GM19395 (cell line): Measurements from ENCODE around the gene ZNHIT6.
"Not testable (repeated sequence)": the region's sequence is repeated elsewhere in the genome, so short reads cannot be mapped to it uniquely, and the experiment has no call there.

Experiments
- ATAC-seq: cut with Tn5 transposase; IDR thresholded peaks from one replicate; pipeline ENCODE4 v1.9.1; 2021; ENCODE audit warnings: mild to moderate bottlenecking, moderate library complexity; ENCODE audit not compliant: unreplicated experiment

ZNHIT6 gene

GRCh38 chr1:85707990-85708828 lies at the start of gene ZNHIT6:
Gene ZNHIT6 (minus strand): TSS chr1:85708433. CDS start chr1:85708284, 149 bp downstream.
- ATAC-seq: peak; percentile 91

GRCh38 chr1:85756864-85757263 lies 48.6 kb upstream of the ZNHIT6 start:
- no peak for ATAC-seq

DNA sequence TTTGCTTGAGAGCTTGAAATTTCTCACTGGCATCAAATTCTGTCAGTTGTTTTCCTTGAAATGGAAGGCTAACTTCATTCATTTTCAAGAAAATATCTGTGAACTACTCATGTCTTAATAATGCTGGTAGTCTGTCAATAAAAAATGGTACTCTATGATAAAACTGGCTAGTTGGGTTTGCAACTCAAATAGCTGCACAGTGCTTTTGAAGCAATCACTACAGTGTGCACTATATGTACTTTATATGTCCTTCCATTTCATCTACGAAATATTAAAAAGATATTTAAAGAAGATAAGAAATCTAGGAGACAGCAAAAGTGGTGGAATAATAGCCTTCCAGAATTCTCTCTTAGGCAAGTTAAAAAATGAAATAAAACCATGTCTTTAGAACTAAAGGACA lies 39.9 kb upstream of the ZNHIT6 start:
- ATAC-seq: no peak

DNA sequence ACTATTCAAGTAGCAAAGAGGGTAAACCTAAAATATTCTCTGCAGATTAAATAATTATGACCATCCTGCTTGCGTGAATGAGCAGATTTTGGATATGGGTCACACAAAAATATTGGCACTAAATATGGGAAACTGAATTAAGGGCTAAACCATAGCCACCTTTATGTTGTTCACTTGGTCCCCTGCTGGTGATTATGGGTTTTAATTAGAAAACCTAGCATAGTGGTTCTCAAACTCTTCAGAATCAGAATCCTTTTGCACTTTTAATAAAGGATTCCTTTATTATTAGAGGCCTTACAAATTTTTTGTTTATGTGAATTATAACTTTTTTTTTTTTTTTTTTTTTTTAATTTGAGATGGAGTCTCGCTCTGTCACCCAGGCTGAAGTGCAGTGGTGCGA lies 38.5 kb upstream of the ZNHIT6 start:
- ATAC-seq: no peak

GRCh38 chr1:85743814-85744213 lies 35.6 kb upstream of the ZNHIT6 start:
- no peak for ATAC-seq

DNA sequence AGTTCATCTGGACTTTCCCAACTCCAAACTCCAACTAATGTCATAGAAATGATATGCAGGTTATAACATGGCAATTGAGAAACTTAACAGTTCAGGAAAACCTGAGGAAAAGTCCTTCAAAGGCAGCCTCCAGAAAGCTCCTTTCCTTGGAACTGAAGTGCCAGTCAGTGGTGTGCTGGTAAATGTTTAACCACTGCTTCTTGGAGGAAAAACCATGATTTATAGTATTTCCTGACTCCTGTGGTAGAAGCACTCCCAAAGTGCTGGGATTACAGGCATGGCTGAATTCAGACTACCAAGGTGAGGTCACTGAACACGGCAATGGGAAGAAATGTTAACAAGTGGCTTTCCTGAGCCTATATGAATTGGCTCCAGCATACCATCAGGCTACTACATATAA lies 26.7 kb upstream of the ZNHIT6 start:
- no peak for ATAC-seq

DNA sequence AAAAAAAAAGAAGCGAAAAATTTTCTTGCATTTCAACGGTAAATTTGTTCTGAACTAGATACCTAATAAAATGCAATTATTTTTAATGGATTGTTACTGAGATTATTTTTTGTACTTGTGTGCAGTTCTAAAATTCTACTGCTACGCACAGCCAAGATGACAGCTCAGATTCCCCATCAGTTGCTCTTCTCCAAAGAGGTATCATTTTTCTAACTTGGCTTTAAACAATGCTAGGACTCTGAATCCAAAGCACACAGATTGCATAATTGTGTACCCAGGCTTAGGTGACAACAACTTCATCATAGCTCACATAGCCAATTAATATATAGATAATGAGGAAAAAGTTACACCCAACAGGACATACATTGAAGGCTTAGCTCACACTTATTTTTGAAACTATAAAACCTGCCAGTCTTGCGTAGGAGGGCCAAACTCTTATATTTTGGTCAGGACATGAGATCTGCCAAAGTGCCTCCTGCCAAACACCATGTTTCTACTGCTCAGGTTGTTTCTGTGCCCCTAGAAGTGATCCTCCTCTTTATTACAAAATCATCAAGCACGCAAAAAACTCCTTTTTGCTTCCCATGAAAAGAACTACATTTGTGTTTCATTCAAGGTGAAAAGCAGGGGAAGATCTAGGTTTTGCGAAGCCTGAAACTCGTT lies 10.6 kb upstream of the ZNHIT6 start:
- no peak for ATAC-seq

DNA sequence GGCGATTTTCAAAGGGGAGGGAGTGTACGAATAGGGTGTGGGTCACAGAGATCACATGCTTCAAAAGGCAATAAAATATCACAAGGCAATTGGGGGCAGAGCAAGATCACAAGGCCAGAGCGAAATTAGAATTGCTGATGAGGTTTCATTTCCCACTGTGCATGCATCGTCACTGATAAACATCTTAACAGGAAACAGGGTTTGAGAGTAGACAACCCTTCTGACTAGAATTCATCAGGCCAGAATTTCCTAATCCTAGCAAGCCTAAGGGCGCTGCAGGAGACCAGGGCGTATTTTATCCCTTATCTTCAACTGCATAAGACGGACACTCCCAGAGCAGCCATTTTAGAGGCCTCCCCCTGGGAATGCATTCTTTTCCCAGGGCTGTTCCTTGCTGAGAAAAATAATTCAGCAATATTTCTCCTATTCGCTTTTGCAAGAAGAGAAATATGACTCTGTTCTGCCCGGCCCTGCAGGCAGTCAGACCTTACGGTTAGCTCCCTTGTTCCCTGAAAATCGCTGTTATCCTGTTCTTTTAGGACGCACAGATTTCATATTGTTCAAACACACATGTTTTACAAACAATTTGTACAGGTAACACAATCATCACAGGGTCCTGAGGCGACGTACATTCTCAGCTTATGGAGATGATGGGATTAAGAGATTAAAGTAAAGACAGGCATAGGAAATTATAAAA lies 6.3 kb upstream of the ZNHIT6 start:
- ATAC-seq: not testable (repeated sequence)

- no peak for ATAC-seq
Measured at GRCh38 chr1:85708829-85709227, 595 bp upstream of the ZNHIT6 start.

DNA sequence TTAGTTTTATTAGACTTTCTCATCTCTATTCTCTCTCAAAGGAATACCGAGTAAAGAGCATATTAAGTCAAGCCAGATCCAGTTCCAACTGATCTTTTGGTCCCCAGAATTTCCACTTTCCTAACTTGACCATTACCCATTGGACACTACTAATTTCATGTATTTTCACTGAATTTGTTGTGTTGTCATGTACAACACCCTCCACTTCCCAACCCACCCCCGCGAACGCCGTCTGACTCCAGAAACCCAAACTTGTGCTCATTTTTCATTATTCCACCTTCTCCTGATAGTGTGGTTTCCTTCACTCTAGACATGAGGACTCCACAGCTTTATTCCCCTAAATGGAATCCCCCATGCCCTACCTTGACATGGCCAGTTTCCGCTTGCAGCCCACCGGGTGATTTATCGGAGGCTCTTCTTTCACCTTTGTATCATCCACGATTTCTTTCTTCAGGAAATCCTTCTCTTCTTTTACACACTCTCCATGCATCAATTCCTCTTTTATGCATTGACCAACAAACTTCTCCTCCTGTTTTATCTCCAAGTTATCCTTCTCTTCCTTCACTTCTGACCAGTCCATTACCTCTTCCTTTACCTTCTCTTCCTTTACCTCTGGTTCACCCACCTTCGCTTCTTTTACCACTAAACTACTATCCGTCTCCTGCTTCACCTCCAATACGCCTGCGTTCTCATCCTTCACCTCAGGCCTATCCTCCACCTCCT lies 805 bp downstream of the ZNHIT6 start:
- ATAC-seq: peak; percentile 35

GRCh38 chr1:85705940-85706339 lies 2.3 kb downstream of the ZNHIT6 start:
- no peak for ATAC-seq

GRCh38 chr1:85700422-85700821 lies 7.8 kb downstream of the ZNHIT6 start:
- ATAC-seq: no peak

GRCh38 chr1:85697895-85698294 lies 10.3 kb downstream of the ZNHIT6 start:
- no peak for ATAC-seq

DNA sequence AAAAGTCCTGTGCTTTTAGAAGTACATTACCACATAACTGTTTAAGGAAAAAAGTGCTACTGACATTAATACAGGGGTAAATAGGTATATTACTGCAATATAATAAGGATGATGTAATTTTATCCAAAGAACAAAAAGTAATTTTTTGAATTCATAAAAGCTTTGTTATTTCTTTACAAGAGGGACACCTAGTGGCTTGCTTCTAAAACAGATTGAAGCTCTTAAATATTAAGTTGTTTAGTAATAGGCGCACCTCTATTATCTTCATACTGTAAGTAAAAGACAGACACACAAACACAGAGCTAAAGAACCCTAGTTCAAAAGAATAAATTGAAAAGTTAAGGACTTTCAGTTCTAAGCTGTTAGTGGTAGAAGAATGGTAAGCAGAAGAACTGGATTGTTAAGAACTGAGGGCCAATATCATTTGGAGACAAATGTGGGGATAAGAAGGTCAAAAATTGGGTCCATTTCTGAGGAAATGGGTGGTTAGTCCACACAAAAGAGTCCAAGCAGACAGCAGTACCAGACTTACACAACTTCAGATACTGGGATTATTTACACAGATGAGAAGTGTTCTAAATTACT lies 15.4 kb downstream of the ZNHIT6 start:
- no peak for ATAC-seq

DNA sequence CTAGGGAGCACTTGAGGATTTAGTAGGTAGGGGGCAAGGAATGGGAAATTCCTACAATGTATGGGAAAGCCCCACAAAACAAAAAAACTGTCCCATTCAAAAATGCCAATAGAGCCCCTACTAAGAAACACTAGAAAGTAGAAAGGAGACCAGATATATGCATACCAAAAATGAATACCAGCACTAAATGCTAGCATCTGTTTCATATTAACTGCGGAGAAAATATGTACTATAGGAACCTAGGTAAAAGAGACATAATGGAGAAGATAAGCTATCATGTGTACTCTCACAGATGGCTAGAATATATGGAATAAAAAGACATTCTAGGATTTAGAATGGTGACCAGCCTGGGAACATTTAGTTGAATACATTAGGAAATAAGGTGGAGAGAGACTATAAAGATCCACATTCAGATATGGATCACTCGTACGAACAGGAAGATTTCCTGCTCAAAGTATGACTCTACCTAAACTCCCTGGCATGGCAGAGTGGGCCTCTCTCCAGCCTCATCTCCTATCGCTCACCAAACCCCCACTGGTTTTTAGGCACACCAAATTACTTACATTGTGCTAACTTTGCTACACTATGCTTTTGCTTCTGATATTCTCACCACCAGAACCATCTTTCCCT lies 18.3 kb downstream of the ZNHIT6 start:
- ATAC-seq: no peak

- ATAC-seq: no peak
Measured at GRCh38 chr1:85683292-85684025, 24.8 kb downstream of the ZNHIT6 start.

- ATAC-seq: no peak
Measured at GRCh38 chr1:85681087-85681486, 27.1 kb downstream of the ZNHIT6 start.

- no peak for ATAC-seq
Measured at GRCh38 chr1:85678193-85678592, 30.0 kb downstream of the ZNHIT6 start.

DNA sequence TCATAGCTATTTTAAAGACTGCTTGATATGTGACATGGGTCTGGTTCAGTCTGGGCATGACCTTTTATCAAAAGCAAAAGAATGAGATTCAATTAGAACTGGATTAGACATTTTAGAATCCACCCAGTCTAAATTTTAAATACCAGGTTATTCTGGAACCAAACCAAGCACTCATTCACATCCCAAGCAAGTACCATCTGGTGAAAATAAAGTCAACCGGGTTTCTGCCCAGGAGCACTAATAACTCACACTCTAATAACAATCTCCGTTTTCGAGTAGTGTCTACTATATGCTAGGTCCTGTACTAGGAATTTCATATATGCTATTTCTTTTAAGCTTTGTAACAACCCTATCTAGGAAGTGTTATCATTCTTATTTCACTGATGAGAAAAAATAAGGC lies 30.6 kb downstream of the ZNHIT6 start:
- ATAC-seq: no peak
